PC-3 (cell line): ENCODE data around the gene ANAPC10. TPM values are rescaled to one million over a fixed set of nuclear protein-coding genes. Genes with fewer than 3 reads are reported as not detected.
A peak's percentile ranks its signal among the peaks of the same experiment; 100 is the strongest.

Source experiments
- ATAC-seq: fragments of 200-7000 bp; cut with Tn5 transposase; 2 replicates; pipeline ENCODE4 v1.9.1; 2020; ENCODE audit warnings: mild to moderate bottlenecking, moderate library complexity
- BruUV-seq: library from RNA; stranded (reverse); fragments of 400-500 nt; replicated peaks from 2 replicates; lab custom pipeline; 2021; lab: Mats Ljungman, UMichigan
- CTCF ChIA-PET: fragments of 300-600 bp; sonication (Branson Sonifier 250); formaldehyde crosslinking; loops from one replicate; lab custom pipeline; 2022; ENCODE audit warnings: antibody characterized with exemption; lab: Charles Lee
- POLR2A ChIA-PET: fragments of 300-600 bp; sonication (Branson Sonifier 250); formaldehyde crosslinking; loops from one replicate; lab custom pipeline; 2022; ENCODE audit warnings: antibody characterized with exemption; ENCODE audit not compliant: unreplicated experiment; lab: Charles Lee
- DNase-seq: peaks from one replicate; pipeline ENCODE4 v3.0.0-alpha.2; 2015
- H2AFZ ChIP-seq: fragments of 300-600 bp; sonication (generic); 2 replicates; pipeline ENCODE4 v1.6.0; 2016; ENCODE audit warnings: antibody characterized with exemption, low read length
- H3F3A ChIP-seq: fragments of 300-600 bp; sonication (generic); one replicate; pipeline ENCODE4 v1.6.0; 2017; ENCODE audit warnings: antibody characterized with exemption, low read length, control low read depth, mild to moderate bottlenecking; ENCODE audit not compliant: unreplicated experiment
- H3K27ac ChIP-seq: fragments of 300-600 bp; sonication (generic); 2 replicates; pipeline ENCODE4 v1.5.1; 2016; ENCODE audit warnings: mild to moderate bottlenecking, low read length
- H3K27me3 ChIP-seq: fragments of 300-600 bp; sonication (generic); 2 replicates; pipeline ENCODE4 v1.6.1; 2016; ENCODE audit warnings: low read length, mixed read lengths
- H3K36me3 ChIP-seq: fragments of 300-600 bp; sonication (generic); 2 replicates; pipeline ENCODE4 v1.6.1; 2016; ENCODE audit warnings: low read depth, mixed run types, low read length, mixed read lengths
- H3K4me1 ChIP-seq: fragments of 300-600 bp; sonication (generic); 2 replicates; pipeline ENCODE4 v1.5.1; 2016; ENCODE audit warnings: low read length; ENCODE audit not compliant: insufficient read depth
- H3K4me2 ChIP-seq: fragments of 300-600 bp; sonication (generic); 2 replicates; pipeline ENCODE4 v1.6.0; 2016; ENCODE audit warnings: low read length
- H3K4me3 ChIP-seq: fragments of 300-600 bp; sonication (generic); 2 replicates; pipeline ENCODE4 v1.5.1; 2016; ENCODE audit warnings: mild to moderate bottlenecking, low read length, mixed read lengths
- H3K79me2 ChIP-seq: fragments of 300-600 bp; sonication (generic); 2 replicates; pipeline ENCODE4 v1.6.1; 2017; ENCODE audit warnings: low read length, mixed read lengths
- H3K9ac ChIP-seq: fragments of 300-600 bp; sonication (generic); 2 replicates; pipeline ENCODE4 v1.6.0; 2016; ENCODE audit warnings: mild to moderate bottlenecking, low read length
- H3K9me2 ChIP-seq: fragments of 300-600 bp; sonication (generic); replicated peaks from 2 replicates; pipeline ENCODE4 v1.6.1; 2016; ENCODE audit warnings: mixed run types, low read length, mixed read lengths
- H3K9me3 ChIP-seq: fragments of 300-600 bp; sonication (generic); 2 replicates; pipeline ENCODE4 v1.6.1; 2016; ENCODE audit warnings: low read length, mixed read lengths
- H4K20me1 ChIP-seq: fragments of 300-600 bp; sonication (generic); 2 replicates; pipeline ENCODE4 v1.6.1; 2016; ENCODE audit warnings: low read length, mixed read lengths
- CTCF ChIP-seq: fragments of 300-600 bp; sonication (generic); conservative IDR thresholded peaks from 2 replicates; pipeline ENCODE4 v1.5.1; 2017; ENCODE audit warnings: antibody characterized with exemption, low read depth, mild to moderate bottlenecking, low read length
- EZH2 ChIP-seq: fragments of 300-600 bp; sonication (generic); IDR thresholded peaks from one replicate; pipeline ENCODE4 v1.6.1; 2017; ENCODE audit warnings: antibody characterized with exemption, mild to moderate bottlenecking, low read length; ENCODE audit not compliant: unreplicated experiment
- EZH2phosphoT487 ChIP-seq: fragments of 300-600 bp; sonication (generic); IDR thresholded peaks from 2 replicates; pipeline ENCODE4 v1.6.1; 2018; ENCODE audit warnings: mild to moderate bottlenecking, antibody characterized with exemption, low read length, borderline replicate concordance
- intact Hi-C: fragments of 100-400 bp; cut with micrococcal nuclease; formaldehyde crosslinking; loops from 2 replicates; pipeline ENCODE4 v1.9.0; 2023
- total RNA-seq: library from RNA; depleted of rRNA; stranded (reverse); fragments of >200 nt; gene quantifications from 2 replicates; pipeline ENCODE4 v1.2.3, GENCODE V29; 2014

Gene ANAPC10
- total RNA-seq, 1 experiment from 2014 or later, result 33.1 TPM

GRCh38 chr4:145107126-145107525 is 9.1 kb upstream of the ANAPC10 start:
- no peak for DNase-seq
- H3K79me2 ChIP-seq, result peaks cover 47% of the 10 kb centered on the region
- H3K36me3 ChIP-seq, result peaks cover 71% of the 10 kb centered on the region
- H3K9me2 ChIP-seq, result no peaks in the 10 kb centered on the region
- no peak overlapping the region for H3K4me3 ChIP-seq
- H4K20me1 ChIP-seq, result peaks cover 28% of the 10 kb centered on the region
- H3F3A ChIP-seq, result no peaks in the 10 kb centered on the region
- ATAC-seq, result no peak
- intact Hi-C loops, result no loop called here
- H3K4me1 ChIP-seq, result no peaks in the 10 kb centered on the region
- no peak overlapping the region for H3K27ac ChIP-seq
- CTCF ChIA-PET, result no interaction called here
- H2AFZ ChIP-seq, result no peak overlapping the region
- H3K4me2 ChIP-seq, result no peak overlapping the region
- H3K9me3 ChIP-seq, result no peaks in the 10 kb centered on the region
- BruUV-seq, result no TSS peak
- TF ChIP-seq CTCF (no peak), EZH2 (no peak), EZH2phosphoT487 (no peak)
- no peak overlapping the region for H3K9ac ChIP-seq
- POLR2A ChIA-PET, result no interaction called here
- no peaks in the 10 kb centered on the region for H3K27me3 ChIP-seq

GRCh38 chr4:145103496-145103895 is 5.5 kb upstream of the ANAPC10 start:
- TF ChIP-seq EZH2 (no peak), CTCF (no peak), EZH2phosphoT487 (no peak)
- Histone ChIP-seq H3K9ac (no peak overlapping the region), H3K9me2 (no peaks in the 10 kb centered on the region), H3K4me2 (no peak overlapping the region), H3K27ac (no peak overlapping the region), H3K27me3 (no peaks in the 10 kb centered on the region), H3K36me3 (peaks cover 42% of the 10 kb centered on the region), H3K4me1 (peaks cover 22% of the 10 kb centered on the region), H3K9me3 (no peaks in the 10 kb centered on the region), H3K4me3 (no peak overlapping the region), H4K20me1 (peaks cover 45% of the 10 kb centered on the region), H3F3A (no peaks in the 10 kb centered on the region), H3K79me2 (peaks cover 81% of the 10 kb centered on the region), H2AFZ (no peak overlapping the region)
- BruUV-seq, result no TSS peak
- intact Hi-C loops, result no loop called here
- no peak for DNase-seq
- ATAC-seq, result no peak
- CTCF ChIA-PET, result no interaction called here
- POLR2A ChIA-PET, result interaction anchor here (0.6 kb wide), 1 partner anchor 461 kb away, joined by 5 read pairs; no protein-coding TSS in a partner anchor

GRCh38 chr4:145102619-145103018 is 4.6 kb upstream of the ANAPC10 start:
- BruUV-seq, result no TSS peak

More at GRCh38 chr4:145102619-145103018, 4.6 kb upstream of the ANAPC10 start:
- H3K4me3 ChIP-seq, result no peak overlapping the region
- no peak for DNase-seq
- H4K20me1 ChIP-seq, result peaks cover 44% of the 10 kb centered on the region
- no peak overlapping the region for H3K9ac ChIP-seq
- 0 out of 2 replicates have a peak overlapping the region, but pooled peaks have one; percentile 31 for H3K4me2 ChIP-seq
- H3K79me2 ChIP-seq, result peaks cover 85% of the 10 kb centered on the region
- H3K4me1 ChIP-seq, result peaks cover 22% of the 10 kb centered on the region
- H2AFZ ChIP-seq, result no peak overlapping the region
- CTCF ChIA-PET, result no interaction called here
- no peak for ATAC-seq
- H3K9me2 ChIP-seq, result no peaks in the 10 kb centered on the region
- H3K27ac ChIP-seq, result no peak overlapping the region
- peaks cover 33% of the 10 kb centered on the region for H3K36me3 ChIP-seq
- no peaks in the 10 kb centered on the region for H3K27me3 ChIP-seq
- POLR2A ChIA-PET, result interaction anchor here (0.6 kb wide), 1 partner anchor 21 kb away, joined by 4 read pairs; no protein-coding TSS in a partner anchor
- H3K9me3 ChIP-seq, result no peaks in the 10 kb centered on the region
- H3F3A ChIP-seq, result no peaks in the 10 kb centered on the region
- intact Hi-C loops, result no loop called here
- TF ChIP-seq EZH2phosphoT487 (no peak), EZH2 (no peak), CTCF (no peak)
